D721Med (cell line): Measurements from ENCODE around the gene NRG3.
"Not testable (repeated sequence)": the region's sequence is repeated elsewhere in the genome, so short reads cannot be mapped to it uniquely, and the experiment has no call there.

ENCODE experiments used
- DNase-seq: peaks from one replicate; pipeline ENCODE4 v3.0.0; 2011; ENCODE audit warnings: low spot score; ENCODE audit not compliant: insufficient read length
- FAIRE-seq: peaks from 2 replicates; lab custom pipeline; 2011; peaks lifted over from hg19 to GRCh38; lab: Jason Lieb, UNC
- TF ChIP-seq, protein P1 (sequence below): IDR thresholded peaks from 2 replicates; pipeline ENCODE4 v1.5.1; 2012; ENCODE audit warnings: mild to moderate bottlenecking, control low read depth; ENCODE audit not compliant: insufficient read depth; ENCODE audit errors: missing control alignments

NRG3 gene

GRCh38 chr10:82319562-82319961, 444.6 kb downstream of the NRG3 start:
- TF ChIP-seq, protein P1, sequence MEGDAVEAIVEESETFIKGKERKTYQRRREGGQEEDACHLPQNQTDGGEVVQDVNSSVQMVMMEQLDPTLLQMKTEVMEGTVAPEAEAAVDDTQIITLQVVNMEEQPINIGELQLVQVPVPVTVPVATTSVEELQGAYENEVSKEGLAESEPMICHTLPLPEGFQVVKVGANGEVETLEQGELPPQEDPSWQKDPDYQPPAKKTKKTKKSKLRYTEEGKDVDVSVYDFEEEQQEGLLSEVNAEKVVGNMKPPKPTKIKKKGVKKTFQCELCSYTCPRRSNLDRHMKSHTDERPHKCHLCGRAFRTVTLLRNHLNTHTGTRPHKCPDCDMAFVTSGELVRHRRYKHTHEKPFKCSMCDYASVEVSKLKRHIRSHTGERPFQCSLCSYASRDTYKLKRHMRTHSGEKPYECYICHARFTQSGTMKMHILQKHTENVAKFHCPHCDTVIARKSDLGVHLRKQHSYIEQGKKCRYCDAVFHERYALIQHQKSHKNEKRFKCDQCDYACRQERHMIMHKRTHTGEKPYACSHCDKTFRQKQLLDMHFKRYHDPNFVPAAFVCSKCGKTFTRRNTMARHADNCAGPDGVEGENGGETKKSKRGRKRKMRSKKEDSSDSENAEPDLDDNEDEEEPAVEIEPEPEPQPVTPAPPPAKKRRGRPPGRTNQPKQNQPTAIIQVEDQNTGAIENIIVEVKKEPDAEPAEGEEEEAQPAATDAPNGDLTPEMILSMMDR, result no peak
- FAIRE-seq (no peak), DNase-seq (no peak)

DNA sequence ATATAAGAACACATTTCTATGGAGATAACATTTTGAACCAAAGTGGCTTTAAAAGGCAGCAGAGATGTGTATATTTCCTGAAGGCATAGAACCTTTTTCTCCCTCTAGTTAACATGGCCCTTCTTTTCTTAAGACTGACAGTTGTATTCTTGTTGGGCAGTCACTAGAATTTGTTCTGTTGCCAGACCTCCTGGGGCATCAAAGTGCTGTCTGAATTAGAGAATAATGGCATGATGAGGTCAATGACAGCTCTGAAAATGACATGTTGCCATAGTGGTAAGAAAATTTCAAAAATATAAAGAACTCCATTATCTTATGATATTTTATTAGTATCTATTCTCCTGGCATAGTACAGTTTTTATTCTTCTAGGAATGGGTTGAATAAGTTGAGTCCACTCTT, 446.7 kb downstream of the NRG3 start:
- no peak for FAIRE-seq

GRCh38 chr10:82331716-82332115, 456.7 kb downstream of the NRG3 start:
- FAIRE-seq, result no peak
- no peak for DNase-seq
- TF ChIP-seq, protein P1, result no peak

More for the DNA sequence above, 446.7 kb downstream of the NRG3 start:
- TF ChIP-seq, protein P1, result no peak
- no peak for DNase-seq

- FAIRE-seq (no peak), DNase-seq (no peak)
- TF ChIP-seq, protein P1, result no peak
Observed at GRCh38 chr10:82335831-82336230, 460.8 kb downstream of the NRG3 start.

DNA sequence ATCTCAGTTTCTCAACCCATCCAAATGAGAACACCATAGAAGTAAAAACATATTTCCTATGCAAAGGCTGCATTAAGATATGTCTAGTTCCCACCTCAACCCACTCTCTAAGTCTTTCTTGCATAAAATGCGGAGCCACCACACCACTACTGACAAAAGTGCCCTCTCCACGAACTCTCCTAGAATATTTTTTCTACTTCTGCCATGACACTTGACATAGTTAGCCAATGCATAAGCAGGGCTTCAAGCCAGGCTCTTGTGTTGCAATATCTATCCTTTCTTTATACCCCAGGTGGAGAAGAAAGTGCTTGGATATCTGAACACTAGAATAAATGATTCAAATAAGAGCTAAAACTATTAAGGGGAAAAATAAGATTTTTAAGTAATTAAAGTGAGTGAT, 465.2 kb downstream of the NRG3 start:
- no peak for FAIRE-seq

GRCh38 chr10:82349590-82349989, 474.6 kb downstream of the NRG3 start:
- not testable (repeated sequence) for DNase-seq, FAIRE-seq

More for the DNA sequence above, 465.2 kb downstream of the NRG3 start:
- TF ChIP-seq, protein P1, result no peak
- DNase-seq, result no peak

GRCh38 chr10:82353381-82353780, 478.4 kb downstream of the NRG3 start:
- no peak for FAIRE-seq
- TF ChIP-seq, protein P1, result no peak
- DNase-seq, result no peak
